H1 (cell line): Measurements from ENCODE around the gene SPPL2B. TPM values are rescaled to one million over a fixed set of nuclear protein-coding genes. Genes with fewer than 3 reads are reported as not detected.

Source experiments
- JUND ChIP-seq: IDR thresholded peaks from 2 replicates; pipeline ENCODE4 v1.6.1; 2011; ENCODE audit warnings: mild to moderate bottlenecking, improper control_type of control experiment, low read length
- polyA plus RNA-seq, 7 experiments: library from polyadenylated mRNA; depleted of rRNA in 3 of 7; stranded (reverse) in 5 of 7; unstranded in 2 of 7; fragments of >200 nt in 5 of 7; fragments of 200-250 nt in 2 of 7; gene quantifications; 1 replicate in 5 of 7; 2 replicates in 1 of 7; 4 replicates in 1 of 7; pipeline versions ENCODE4 v1.2.1 to v1.2.3, GENCODE V29; 2011 to 2013; ENCODE audit warnings: missing spikeins in 2 of 7, mixed read lengths in 2 of 7
- total RNA-seq: library from RNA; stranded (reverse); fragmentation: NEBNext Ultra II Directional; extraction: Animal tissue kit (Norgen Biotek cat#: 25700); gene quantifications from 2 replicates; pipeline ENCODE4 v1.2.1, GENCODE V29; 2021
- TF ChIP-seq, protein P1 (sequence below), 3 experiments: IDR thresholded peaks; 1 replicate in 2 of 3; 2 replicates in 1 of 3; pipeline versions ENCODE4 v1.5.1 to v1.6.1; 2011; ENCODE audit warnings: low read length in 3 of 3, mild to moderate bottlenecking in 3 of 3, inconsistent platforms in 2 of 3, low read depth in 1 of 3, moderate library complexity in 1 of 3; ENCODE audit not compliant: insufficient read depth in 1 of 3; ENCODE audit errors: control extremely low read depth in 1 of 3

The SPPL2B gene
- total and polyA plus RNA-seq, 2 of the 8 experiments (the other 6 are each of a cell fraction or from before 2014, with no cell fraction given): 34.8 to 55.7 TPM

DNA sequence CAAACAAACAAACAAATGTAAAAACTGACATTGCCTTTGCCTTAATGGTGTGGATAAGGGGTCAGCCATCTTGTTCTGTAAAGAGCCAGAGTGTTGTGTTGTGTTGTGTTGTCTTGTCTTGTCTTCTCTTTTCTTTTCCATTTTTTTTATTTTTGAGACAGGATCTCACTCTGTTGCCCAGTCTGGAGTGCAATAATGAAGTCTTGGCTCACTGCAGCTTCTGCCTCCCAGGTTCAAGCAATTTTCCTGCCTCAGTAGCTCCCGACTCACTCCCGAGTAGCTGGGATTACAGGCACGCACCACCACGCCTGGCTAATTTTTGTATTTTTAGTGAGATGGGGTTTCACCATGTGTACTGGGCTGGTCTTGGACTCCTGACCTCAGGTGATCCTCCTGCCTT is 71.1 kb downstream of the SPPL2B start (continued):
- TF ChIP-seq, protein P1, sequence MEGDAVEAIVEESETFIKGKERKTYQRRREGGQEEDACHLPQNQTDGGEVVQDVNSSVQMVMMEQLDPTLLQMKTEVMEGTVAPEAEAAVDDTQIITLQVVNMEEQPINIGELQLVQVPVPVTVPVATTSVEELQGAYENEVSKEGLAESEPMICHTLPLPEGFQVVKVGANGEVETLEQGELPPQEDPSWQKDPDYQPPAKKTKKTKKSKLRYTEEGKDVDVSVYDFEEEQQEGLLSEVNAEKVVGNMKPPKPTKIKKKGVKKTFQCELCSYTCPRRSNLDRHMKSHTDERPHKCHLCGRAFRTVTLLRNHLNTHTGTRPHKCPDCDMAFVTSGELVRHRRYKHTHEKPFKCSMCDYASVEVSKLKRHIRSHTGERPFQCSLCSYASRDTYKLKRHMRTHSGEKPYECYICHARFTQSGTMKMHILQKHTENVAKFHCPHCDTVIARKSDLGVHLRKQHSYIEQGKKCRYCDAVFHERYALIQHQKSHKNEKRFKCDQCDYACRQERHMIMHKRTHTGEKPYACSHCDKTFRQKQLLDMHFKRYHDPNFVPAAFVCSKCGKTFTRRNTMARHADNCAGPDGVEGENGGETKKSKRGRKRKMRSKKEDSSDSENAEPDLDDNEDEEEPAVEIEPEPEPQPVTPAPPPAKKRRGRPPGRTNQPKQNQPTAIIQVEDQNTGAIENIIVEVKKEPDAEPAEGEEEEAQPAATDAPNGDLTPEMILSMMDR (IDR thresholded peaks at IDR 0.05; ENCODE audit: control extremely low read depth in 1 of 3, insufficient read depth in 1 of 3, low read depth in 1 of 3, low read length in 3 of 3): no peak
- TF ChIP-seq JUND: no peak

Other genes starting within 250 kb of the SPPL2B start
- 9.2 and 9.8 TPM in 2 replicates for gene MOB3A, start 232.4 kb upstream of the SPPL2B start, total RNA-seq
- 9.6 and 10.2 TPM in 2 replicates for gene MOB3A, start 232.4 kb upstream of the SPPL2B start, polyA plus RNA-seq (2011; rRNA removed)
- gene IZUMO4, start 231.8 kb upstream of the SPPL2B start, total RNA-seq: 1.3 and 1.8 TPM in 2 replicates
- 1.9 and 2.3 TPM in 2 replicates for gene IZUMO4, start 231.8 kb upstream of the SPPL2B start, polyA plus RNA-seq (2011; rRNA removed)
- gene AP3D1, start 177.1 kb upstream of the SPPL2B start, total RNA-seq: 174 and 184 TPM in 2 replicates
- gene AP3D1, start 177.1 kb upstream of the SPPL2B start, polyA plus RNA-seq (2011; rRNA removed): 161 and 227 TPM in 2 replicates
- 74.8 and 76.3 TPM in 2 replicates for gene DOT1L, start 164.8 kb upstream of the SPPL2B start, total RNA-seq
- 17.5 and 39.8 TPM in 2 replicates for gene DOT1L, start 164.8 kb upstream of the SPPL2B start, polyA plus RNA-seq (2011; rRNA removed)
- gene PLEKHJ1, start 92.4 kb upstream of the SPPL2B start, total RNA-seq: 135 TPM in 2 replicates
- gene PLEKHJ1, start 92.4 kb upstream of the SPPL2B start, polyA plus RNA-seq (2011; rRNA removed): 187 and 235 TPM in 2 replicates
- gene SF3A2, start 91.9 kb upstream of the SPPL2B start, total RNA-seq: 142 and 146 TPM in 2 replicates
- gene SF3A2, start 91.9 kb upstream of the SPPL2B start, polyA plus RNA-seq (2011; rRNA removed): 15.3 and 31.2 TPM in 2 replicates
- 13.0 and 15.4 TPM in 2 replicates for gene AMH, start 79.4 kb upstream of the SPPL2B start, total RNA-seq
- 10.5 and 19.3 TPM in 2 replicates for gene AMH, start 79.4 kb upstream of the SPPL2B start, polyA plus RNA-seq (2011; rRNA removed)
- gene JSRP1, start 72.3 kb upstream of the SPPL2B start, total RNA-seq: 0.56 and 1.7 TPM in 2 replicates
- gene JSRP1, start 72.3 kb upstream of the SPPL2B start, polyA plus RNA-seq (2011; rRNA removed): 0.24 and 0.53 TPM in 2 replicates
- not detected in 2 replicates for gene PEAK3, start 46.5 kb upstream of the SPPL2B start, total RNA-seq
- gene PEAK3, start 46.5 kb upstream of the SPPL2B start, polyA plus RNA-seq (2011; rRNA removed): not detected in 2 replicates
- 0.13 TPM in 1 of 2 replicates, not detected in the other for gene LINGO3, start 20.5 kb upstream of the SPPL2B start, total RNA-seq
- 0.59 and 0.93 TPM in 2 replicates for gene LINGO3, start 20.5 kb upstream of the SPPL2B start, polyA plus RNA-seq (2011; rRNA removed)
- 228 and 238 TPM in 2 replicates for gene LSM7, start 98 bp upstream of the SPPL2B start, total RNA-seq
- 1,335 and 1,623 TPM in 2 replicates for gene LSM7, start 98 bp upstream of the SPPL2B start, polyA plus RNA-seq (2011; rRNA removed)
- gene TMPRSS9, start 31.6 kb downstream of the SPPL2B start, total RNA-seq: 0.19 and 0.33 TPM in 2 replicates
- gene TMPRSS9, start 31.6 kb downstream of the SPPL2B start, polyA plus RNA-seq (2011; rRNA removed): 0.15 and 0.33 TPM in 2 replicates
- 275 and 277 TPM in 2 replicates for gene TIMM13, start 98.9 kb downstream of the SPPL2B start, total RNA-seq
- gene TIMM13, start 98.9 kb downstream of the SPPL2B start, polyA plus RNA-seq (2011; rRNA removed): 270 and 410 TPM in 2 replicates
- gene LMNB2, start 128.3 kb downstream of the SPPL2B start, total RNA-seq: 177 and 179 TPM in 2 replicates
- gene LMNB2, start 128.3 kb downstream of the SPPL2B start, polyA plus RNA-seq (2011; rRNA removed): 287 and 360 TPM in 2 replicates
- gene GADD45B, start 147.4 kb downstream of the SPPL2B start, total RNA-seq: 11.0 and 11.4 TPM in 2 replicates
- gene GADD45B, start 147.4 kb downstream of the SPPL2B start, polyA plus RNA-seq (2011; rRNA removed): 7.4 and 12.1 TPM in 2 replicates